NT2/D1 (cell line): ENCODE results near the gene SF3B5.

Experiments used
- DNase-seq: peaks from one replicate; pipeline ENCODE4 v3.0.0-alpha.2; 2011; ENCODE audit warnings: low read depth, low spot score
- H3K27me3 ChIP-seq: 2 replicates; pipeline ENCODE4 v1.6.0; 2011; ENCODE audit warnings: mild to moderate bottlenecking; ENCODE audit not compliant: insufficient read length, insufficient read depth
- H3K36me3 ChIP-seq: 2 replicates; pipeline ENCODE4 v1.6.1; 2011; ENCODE audit warnings: mild to moderate bottlenecking, low read length, mixed read lengths; ENCODE audit not compliant: insufficient read depth, insufficient read length
- H3K4me1 ChIP-seq: 2 replicates; pipeline ENCODE4 v1.5.1; 2011; ENCODE audit not compliant: insufficient read depth, insufficient read length
- H3K4me3 ChIP-seq: 2 replicates; pipeline ENCODE4 v1.5.1; 2011; ENCODE audit warnings: low read depth; ENCODE audit not compliant: insufficient read length
- H3K9ac ChIP-seq: 2 replicates; pipeline ENCODE4 v1.6.0; 2011; ENCODE audit warnings: low read depth; ENCODE audit not compliant: insufficient read length
- H3K9me3 ChIP-seq: 2 replicates; pipeline ENCODE4 v1.5.1; 2011; ENCODE audit warnings: mild to moderate bottlenecking, low read length; ENCODE audit not compliant: insufficient read depth
- SUZ12 ChIP-seq: IDR thresholded peaks from 2 replicates; pipeline ENCODE4 v1.6.1; 2011; ENCODE audit not compliant: insufficient read length, insufficient read depth; ENCODE audit errors: extremely low read depth
- YY1 ChIP-seq: IDR thresholded peaks from 2 replicates; pipeline ENCODE4 v1.6.1; 2011; ENCODE audit not compliant: insufficient read length, insufficient read depth
- ZNF274 ChIP-seq: IDR thresholded peaks from 2 replicates; pipeline ENCODE4 v1.6.1; 2011; ENCODE audit warnings: mild to moderate bottlenecking, low read depth, low read length

SF3B5 gene

GRCh38 chr6:144123836-144124235 lies 28.5 kb upstream of the SF3B5 start:
- Histone ChIP-seq H3K9ac (no peak overlapping the region), H3K9me3 (no peaks in the 10 kb centered on the region), H3K4me1 (no peaks in the 10 kb centered on the region), H3K4me3 (no peak overlapping the region), H3K27me3 (no peaks in the 10 kb centered on the region), H3K36me3 (no peaks in the 10 kb centered on the region)
- TF ChIP-seq SUZ12 (no peak), YY1 (no peak), ZNF274 (no peak)
- no peak for DNase-seq

- Histone ChIP-seq H3K27me3 (no peaks in the 10 kb centered on the region), H3K4me3 (no peak overlapping the region), H3K4me1 (no peaks in the 10 kb centered on the region), H3K9me3 (no peaks in the 10 kb centered on the region), H3K36me3 (no peaks in the 10 kb centered on the region), H3K9ac (no peak overlapping the region)
- DNase-seq = no peak
- TF ChIP-seq YY1 (no peak), ZNF274 (no peak), SUZ12 (no peak)
Observed at GRCh38 chr6:144123421-144123820, 28.0 kb upstream of the SF3B5 start.

GRCh38 chr6:144122861-144123260 lies 27.5 kb upstream of the SF3B5 start:
- no peak for DNase-seq
- TF ChIP-seq ZNF274 = no peak
- no peak for TF ChIP-seq SUZ12
- no peak for TF ChIP-seq YY1
- Histone ChIP-seq H3K36me3 (no peaks in the 10 kb centered on the region), H3K27me3 (no peaks in the 10 kb centered on the region), H3K9me3 (no peaks in the 10 kb centered on the region), H3K9ac (no peak overlapping the region), H3K4me1 (no peaks in the 10 kb centered on the region), H3K4me3 (no peak overlapping the region)

GRCh38 chr6:144119376-144119775 lies 24.0 kb upstream of the SF3B5 start:
- Histone ChIP-seq H3K36me3 (no peaks in the 10 kb centered on the region), H3K4me1 (no peaks in the 10 kb centered on the region), H3K4me3 (no peak overlapping the region), H3K9ac (no peak overlapping the region), H3K9me3 (no peaks in the 10 kb centered on the region), H3K27me3 (no peaks in the 10 kb centered on the region)
- TF ChIP-seq YY1 (no peak), ZNF274 (no peak), SUZ12 (no peak)
- no peak for DNase-seq

- H3K9ac ChIP-seq = no peak overlapping the region
Observed at GRCh38 chr6:144115219-144115618, 19.8 kb upstream of the SF3B5 start.

GRCh38 chr6:144113366-144113765 lies 18.0 kb upstream of the SF3B5 start:
- H3K4me1 ChIP-seq = no peaks in the 10 kb centered on the region
- TF ChIP-seq SUZ12 (no peak), ZNF274 (no peak), YY1 (no peak)
- DNase-seq = no peak
- no peaks in the 10 kb centered on the region for H3K27me3 ChIP-seq
- no peak overlapping the region for H3K4me3 ChIP-seq
- H3K36me3 ChIP-seq = no peaks in the 10 kb centered on the region
- H3K9me3 ChIP-seq = no peaks in the 10 kb centered on the region
- H3K9ac ChIP-seq = no peak overlapping the region

More at GRCh38 chr6:144115219-144115618, 19.8 kb upstream of the SF3B5 start:
- no peak for DNase-seq
- Histone ChIP-seq H3K4me1 (no peaks in the 10 kb centered on the region), H3K27me3 (no peaks in the 10 kb centered on the region), H3K4me3 (no peak overlapping the region), H3K9me3 (no peaks in the 10 kb centered on the region), H3K36me3 (no peaks in the 10 kb centered on the region)
- TF ChIP-seq ZNF274 (no peak), YY1 (no peak), SUZ12 (no peak)

- Histone ChIP-seq H3K9ac (no peak overlapping the region), H3K4me1 (no peaks in the 10 kb centered on the region)
Observed at GRCh38 chr6:144110210-144110609, 14.8 kb upstream of the SF3B5 start.

More at GRCh38 chr6:144110210-144110609, 14.8 kb upstream of the SF3B5 start:
- no peak for DNase-seq
- TF ChIP-seq SUZ12 (no peak), YY1 (no peak), ZNF274 (no peak)
- no peak overlapping the region for H3K4me3 ChIP-seq
- no peaks in the 10 kb centered on the region for H3K27me3 ChIP-seq
- H3K36me3 ChIP-seq = no peaks in the 10 kb centered on the region
- no peaks in the 10 kb centered on the region for H3K9me3 ChIP-seq
